CD14-positive monocyte (primary cell): ENCODE data around the gene CRADD. TPM values are rescaled to one million over a fixed set of nuclear protein-coding genes. Genes with fewer than 3 reads are reported as not detected.

Experiments
- DNase-seq, 3 donors: peaks; one replicate each; pipeline ENCODE4 v3.0.0-alpha.2; 2011 to 2022
- H2AFZ ChIP-seq: 2 replicates; pipeline ENCODE4 v1.6.0; 2012; ENCODE audit warnings: mild to moderate bottlenecking, low read depth, low read length, inconsistent platforms; ENCODE audit not compliant: insufficient read depth, poor library complexity, severe bottlenecking
- H3K27ac ChIP-seq, 2 donors: 1 replicate in 1 of 2; 2 replicates in 1 of 2; pipeline ENCODE4 v1.5.1; 2012 to 2013; ENCODE audit warnings: low read length in 2 of 2, control low read depth in 1 of 2, inconsistent platforms in 1 of 2, low read depth in 1 of 2, mild to moderate bottlenecking in 1 of 2
- H3K27me3 ChIP-seq, 2 donors: one replicate each; pipeline versions ENCODE4 v1.6.0 to v1.6.1; 2011 to 2013; ENCODE audit warnings: low read length in 2 of 2; ENCODE audit not compliant: control insufficient read depth in 2 of 2, insufficient read depth in 2 of 2
- H3K36me3 ChIP-seq, 2 donors: replicated peaks in 1 of 2; 1 replicate in 1 of 2; 2 replicates in 1 of 2; pipeline versions ENCODE4 v1.5.1 to v1.6.1; 2012 to 2013; ENCODE audit warnings: low read length in 2 of 2, control low read depth in 1 of 2, inconsistent platforms in 1 of 2, mild to moderate bottlenecking in 1 of 2; ENCODE audit not compliant: insufficient read depth in 2 of 2, control insufficient read depth in 1 of 2
- H3K4me1 ChIP-seq, 2 donors: 1 replicate in 1 of 2; 2 replicates in 1 of 2; pipeline versions ENCODE4 v1.5.1 to v1.6.1; 2012 to 2013; ENCODE audit warnings: low read length in 2 of 2, control low read depth in 1 of 2, inconsistent platforms in 1 of 2, mild to moderate bottlenecking in 1 of 2, moderate library complexity in 1 of 2; ENCODE audit not compliant: insufficient read depth in 2 of 2, control insufficient read depth in 1 of 2
- H3K4me2 ChIP-seq: replicated peaks from 2 replicates; pipeline ENCODE3; 2012; ENCODE audit warnings: low read length, moderate library complexity, mild to moderate bottlenecking; ENCODE audit not compliant: poor library complexity, severe bottlenecking; ENCODE audit errors: extremely low read depth
- H3K4me3 ChIP-seq, 3 experiments: fragments of 200-600 bp in 1 of 3; sonication (generic) in 1 of 3; replicated peaks in 1 of 3; 1 replicate in 2 of 3; 2 replicates in 1 of 3; pipeline ENCODE4 v1.5.1; 2011 to 2013; ENCODE audit warnings: low read length in 3 of 3, mild to moderate bottlenecking in 3 of 3, control low read depth in 2 of 3, low read depth in 2 of 3, inconsistent platforms in 1 of 3, moderate library complexity in 1 of 3
- H3K79me2 ChIP-seq: 2 replicates; pipeline ENCODE4 v1.6.0; 2012; ENCODE audit warnings: mild to moderate bottlenecking, control low read depth, inconsistent platforms, low read length, moderate library complexity; ENCODE audit not compliant: insufficient read depth
- H3K9ac ChIP-seq: 2 replicates; pipeline ENCODE4 v1.6.0; 2017; ENCODE audit warnings: low read length, mild to moderate bottlenecking; ENCODE audit not compliant: insufficient read depth, poor library complexity, severe bottlenecking
- H3K9me3 ChIP-seq, 2 donors: replicated peaks in 1 of 2; 1 replicate in 1 of 2; 2 replicates in 1 of 2; pipeline versions ENCODE4 v1.5.1 to v1.6.1; 2012 to 2013; ENCODE audit warnings: low read length in 2 of 2, control low read depth in 1 of 2; ENCODE audit not compliant: control insufficient read depth in 1 of 2, insufficient read depth in 1 of 2
- H4K20me1 ChIP-seq: 2 replicates; pipeline ENCODE4 v1.6.0; 2012; ENCODE audit warnings: mild to moderate bottlenecking, low read length, control low read depth, moderate library complexity; ENCODE audit not compliant: insufficient read depth
- H3K27ac Mint-ChIP-seq, 7 donors: one replicate each; pipeline ENCODE4 v1.8.0; 2020; ENCODE audit warnings: mild to moderate bottlenecking in 7 of 7, mixed read lengths in 7 of 7, moderate library complexity in 6 of 7, inconsistent platforms in 2 of 7
- H3K27me3 Mint-ChIP-seq, 3 donors: one replicate each; pipeline ENCODE4 v1.8.0; 2021 to 2022; ENCODE audit warnings: low read depth in 3 of 3, mild to moderate bottlenecking in 3 of 3, mixed read lengths in 3 of 3, moderate library complexity in 3 of 3, inconsistent platforms in 1 of 3
- H3K36me3 Mint-ChIP-seq, 2 donors: one replicate each; pipeline ENCODE4 v1.8.0; 2020; ENCODE audit warnings: mixed read lengths in 2 of 2, inconsistent platforms in 1 of 2, mild to moderate bottlenecking in 1 of 2
- H3K4me1 Mint-ChIP-seq: one replicate; pipeline ENCODE4 v1.8.0; 2020; ENCODE audit warnings: mild to moderate bottlenecking, mixed read lengths
- H3K4me3 Mint-ChIP-seq, 2 donors: one replicate each; pipeline ENCODE4 v1.8.0; 2020; ENCODE audit warnings: mild to moderate bottlenecking in 2 of 2, mixed read lengths in 2 of 2, moderate library complexity in 1 of 2
- H3K9me3 Mint-ChIP-seq, 7 donors: one replicate each; pipeline ENCODE4 v1.8.0; 2020 to 2022; ENCODE audit warnings: mixed read lengths in 7 of 7, mild to moderate bottlenecking in 6 of 7, moderate library complexity in 6 of 7, inconsistent platforms in 2 of 7
- CTCF ChIP-seq: fragments of 200-600 bp; IDR thresholded peaks from one replicate; pipeline ENCODE4 v1.8.0; 2022; ENCODE audit warnings: antibody characterized with exemption, mild to moderate bottlenecking
- WGBS: methylation state at CpG from one replicate; pipeline ENCODE4 v1.1.5; 2013; ENCODE audit warnings: missing lambda C conversion rate; ENCODE audit not compliant: insufficient coverage; 5-methylcytosine and 5-hydroxymethylcytosine counted together
- intact Hi-C, 2 donors: fragments of 100-400 bp; cut with micrococcal nuclease; formaldehyde crosslinking; loops; one replicate each; pipeline versions ENCODE4 v1.15.0 to v1.15.1; 2023
- polyA plus RNA-seq, 3 donors: library from polyadenylated mRNA; depleted of rRNA in 1 of 3; unstranded in 2 of 3; stranded (reverse) in 1 of 3; fragments of 300-500 nt in 2 of 3; fragments of >200 nt in 1 of 3; fragmentation: Illumina TruSeq in 2 of 3; gene quantifications; 1 replicate in 2 of 3; 2 replicates in 1 of 3; pipeline ENCODE4 v1.2.3, GENCODE V29; 2012 to 2021

Gene CRADD
- polyA plus RNA-seq, 3 donors, result 5.6 to 12.2 (median 11.2) TPM

- 94% methylated on average over 2 of the region's 5 CpGs for WGBS
- intact Hi-C loops, result no loop called here
- H3K9ac ChIP-seq, result no peak overlapping the region
- H2AFZ ChIP-seq, result no peak overlapping the region
- no peaks in the 10 kb centered on the region for H3K27me3 ChIP-seq
- TF ChIP-seq CTCF, result no peak
- no peaks in the 10 kb centered on the region for H3K36me3 ChIP-seq
- Mint-ChIP-seq H3K4me1 (peaks cover 17% of the 10 kb centered on the region), H3K36me3 (peaks cover 0 to 2% of the 10 kb centered on the region in 2 donors), H3K27me3 (peaks cover 1 to 3% (median 1%) of the 10 kb centered on the region in 3 donors), H3K4me3 (no peak overlapping the region), H3K9me3 (peaks cover 0 to 2% (median 0%) of the 10 kb centered on the region in 7 donors), H3K27ac (peak overlapping the region in 1 of 7 donors; percentile 39)
- H3K79me2 ChIP-seq, result no peaks in the 10 kb centered on the region
- no peak overlapping the region for H3K4me2 ChIP-seq
- H3K27ac ChIP-seq, result no peak overlapping the region
- H3K4me3 ChIP-seq, result no peak overlapping the region
- H4K20me1 ChIP-seq, result no peaks in the 10 kb centered on the region
- H3K9me3 ChIP-seq, result no peaks in the 10 kb centered on the region
- no peaks in the 10 kb centered on the region for H3K4me1 ChIP-seq
- no peak for DNase-seq
Measured at GRCh38 chr12:93733928-93734327, 56.8 kb downstream of the CRADD start.

GRCh38 chr12:93734784-93735183 lies 57.6 kb downstream of the CRADD start:
- 100% methylated on average over 1 of the region's 2 CpGs for WGBS
- peaks cover 0 to 4% of the 10 kb centered on the region in 2 donors for H3K36me3 Mint-ChIP-seq

More at GRCh38 chr12:93734784-93735183, 57.6 kb downstream of the CRADD start:
- DNase-seq, result no peak
- Histone ChIP-seq H3K9ac (no peak overlapping the region), H3K4me2 (no peak overlapping the region), H4K20me1 (no peaks in the 10 kb centered on the region), H3K9me3 (no peaks in the 10 kb centered on the region), H2AFZ (no peak overlapping the region), H3K4me3 (no peak overlapping the region), H3K79me2 (no peaks in the 10 kb centered on the region), H3K27ac (no peak overlapping the region), H3K27me3 (no peaks in the 10 kb centered on the region), H3K36me3 (no peaks in the 10 kb centered on the region), H3K4me1 (no peaks in the 10 kb centered on the region)
- peaks cover 1 to 3% (median 1%) of the 10 kb centered on the region in 3 donors for H3K27me3 Mint-ChIP-seq
- H3K9me3 Mint-ChIP-seq, result peaks cover 0 to 2% (median 0%) of the 10 kb centered on the region in 7 donors
- intact Hi-C loops, result no loop called here
- TF ChIP-seq CTCF, result no peak
- no peak overlapping the region for H3K27ac Mint-ChIP-seq
- H3K4me1 Mint-ChIP-seq, result peaks cover 19% of the 10 kb centered on the region
- no peak overlapping the region for H3K4me3 Mint-ChIP-seq
